C4-2B (cell line): ENCODE measurements around the gene CHMP4A.

ENCODE experiments used
- H3K27ac ChIP-seq: fragments of 450-650 bp; 2 replicates; pipeline ENCODE4 v1.5.1; 2017
- CTCF ChIP-seq: fragments of 450-650 bp; conservative IDR thresholded peaks from 2 replicates; pipeline ENCODE4 v1.5.1; 2017; ENCODE audit warnings: mild to moderate bottlenecking
- ZFX ChIP-seq: fragments of 450-650 bp; IDR thresholded peaks from 2 replicates; pipeline ENCODE4 v1.6.1; 2017

CHMP4A gene

GRCh38 chr14:24195186-24196070 is 17.9 kb downstream of the CHMP4A start, which contains the start of gene TM9SF1:
TSS of gene TM9SF1 (minus strand) at chr14:24195441. CDS start at chr14:24195019, 422 bp downstream.
- TF ChIP-seq CTCF (no peak), ZFX (peak; percentile 95)
- peak within 1 kb of the TSS; percentile 95 for H3K27ac ChIP-seq

GRCh38 chr14:24194873-24195185 is 18.5 kb downstream of the CHMP4A start:
- peak overlapping the region; percentile 95 for H3K27ac ChIP-seq
- TF ChIP-seq ZFX (no peak), CTCF (no peak)

GRCh38 chr14:24194186-24194872 is 19.0 kb downstream of the CHMP4A start:
- peak overlapping the region; percentile 95 for H3K27ac ChIP-seq
- no peak for TF ChIP-seq ZFX
- TF ChIP-seq CTCF, result no peak

- H3K27ac ChIP-seq, result no peak overlapping the region
- TF ChIP-seq CTCF, result no peak
- TF ChIP-seq ZFX, result no peak
Measured at GRCh38 chr14:24192933-24193332, 20.4 kb downstream of the CHMP4A start.

GRCh38 chr14:24190416-24190815 is 22.9 kb downstream of the CHMP4A start:
- H3K27ac ChIP-seq, result no peak overlapping the region
- no peak for TF ChIP-seq ZFX
- no peak for TF ChIP-seq CTCF

- TF ChIP-seq CTCF, result no peak
- TF ChIP-seq ZFX, result no peak
- H3K27ac ChIP-seq, result peak overlapping the region; percentile 87; the same call in 1 of the 2 replicates
Measured at GRCh38 chr14:24189460-24189859, 23.8 kb downstream of the CHMP4A start.

- peak overlapping the region; percentile 87 for H3K27ac ChIP-seq
- TF ChIP-seq ZFX (no peak), CTCF (no peak)
Measured at GRCh38 chr14:24189059-24189375, 24.3 kb downstream of the CHMP4A start.
